ENCODE results near the gene MKNK2.
"Not testable (repeated sequence)": the region's sequence is repeated elsewhere in the genome, so short reads cannot be mapped to it uniquely, and the experiment has no call there.

The MKNK2 gene

GRCh38 chr19:2050991-2051772 is at the start of gene MKNK2:
Gene MKNK2 (minus strand): TSS chr19:2051244. CDS start chr19:2050851, 393 bp downstream.
- DNase-seq, result peak; percentile 99

- no peak for DNase-seq
These were observed 49.6 kb upstream of the MKNK2 start for GRCh38 chr19:2100719-2101061.

- no peak for DNase-seq
These were observed 49.1 kb upstream of the MKNK2 start for GRCh38 chr19:2099937-2100718.

GRCh38 chr19:2099054-2099501 is 48.0 kb upstream of the MKNK2 start:
- DNase-seq, result no peak

GRCh38 chr19:2097886-2098327 is 46.9 kb upstream of the MKNK2 start:
- DNase-seq, result no peak

- peak; percentile 60 for DNase-seq
These were observed 46.3 kb upstream of the MKNK2 start for GRCh38 chr19:2097203-2097885.

GRCh38 chr19:2096480-2097202 is 45.6 kb upstream of the MKNK2 start, which contains the start of gene IZUMO4:
Gene IZUMO4 (plus strand): TSS chr19:2096915. CDS start chr19:2096946, 31 bp downstream.
- peak; percentile 99 for DNase-seq

- DNase-seq, result peak; percentile 91
These were observed 45.0 kb upstream of the MKNK2 start, which contains the start of gene MOB3A for GRCh38 chr19:2096034-2096479. Gene MOB3A (minus strand): TSS chr19:2096326. CDS start chr19:2078560, 17,766 bp downstream.

GRCh38 chr19:2091926-2092525 is 41.0 kb upstream of the MKNK2 start:
- DNase-seq, result not testable (repeated sequence)

- DNase-seq, result no peak
These were observed 38.6 kb upstream of the MKNK2 start for GRCh38 chr19:2089727-2090053.

- DNase-seq, result no peak
These were observed 38.1 kb upstream of the MKNK2 start for GRCh38 chr19:2089001-2089711.

GRCh38 chr19:2087621-2088100 is 36.6 kb upstream of the MKNK2 start:
- DNase-seq, result no peak

- DNase-seq, result not testable (repeated sequence)
These were observed 35.9 kb upstream of the MKNK2 start for GRCh38 chr19:2086695-2087620.

GRCh38 chr19:2084993-2085720 is 34.1 kb upstream of the MKNK2 start:
- peak; percentile 91 for DNase-seq

- DNase-seq, result peak; percentile 54
These were observed 32.3 kb upstream of the MKNK2 start for GRCh38 chr19:2083174-2083854.

GRCh38 chr19:2081873-2082810 is 31.1 kb upstream of the MKNK2 start:
- DNase-seq, result peak; percentile 52

- no peak for DNase-seq
These were observed 29.4 kb upstream of the MKNK2 start for GRCh38 chr19:2080336-2080988.
